ENCODE results near the gene EIF1.

DNA sequence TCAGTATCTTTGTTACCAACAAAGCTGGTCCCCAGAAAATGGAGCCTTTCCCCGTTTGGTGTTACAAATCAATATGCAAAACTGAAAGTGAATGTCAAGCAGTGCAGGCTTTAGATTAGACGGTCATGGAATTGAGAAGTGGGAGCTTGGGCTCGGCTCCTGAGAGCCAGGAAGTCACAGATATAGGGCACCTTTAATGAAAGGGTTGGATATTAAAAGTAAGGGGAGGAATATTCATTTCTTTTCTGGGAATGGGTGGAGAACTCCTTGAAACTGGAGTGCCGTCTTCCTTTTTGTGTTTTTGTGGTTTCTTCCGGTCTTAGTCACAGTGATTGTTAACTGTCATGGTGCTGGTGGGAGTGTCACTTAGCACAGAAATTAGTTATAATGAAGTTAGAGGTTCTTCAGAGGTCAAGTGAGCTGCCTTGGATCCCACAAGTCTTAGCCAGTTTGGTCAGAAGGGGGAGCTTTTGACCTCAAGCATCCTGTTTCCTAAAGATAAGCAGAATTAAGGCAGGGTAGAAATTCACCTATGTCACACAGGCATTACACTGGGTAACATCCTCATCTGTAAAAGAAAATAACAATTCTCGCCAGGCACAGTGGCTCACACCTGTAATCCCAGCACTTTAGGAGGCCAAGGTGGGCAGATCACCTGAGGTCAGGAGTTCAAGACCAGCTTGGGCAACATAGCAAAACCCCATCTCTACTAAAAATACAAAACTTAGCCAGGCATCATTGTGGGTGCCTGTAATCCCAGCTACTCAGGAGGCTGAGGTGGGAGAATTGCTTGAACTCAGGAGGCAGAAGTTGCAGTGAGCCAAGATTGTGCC is 9.6 kb upstream of the EIF1 start:
- TF ChIP-seq, protein P1, sequence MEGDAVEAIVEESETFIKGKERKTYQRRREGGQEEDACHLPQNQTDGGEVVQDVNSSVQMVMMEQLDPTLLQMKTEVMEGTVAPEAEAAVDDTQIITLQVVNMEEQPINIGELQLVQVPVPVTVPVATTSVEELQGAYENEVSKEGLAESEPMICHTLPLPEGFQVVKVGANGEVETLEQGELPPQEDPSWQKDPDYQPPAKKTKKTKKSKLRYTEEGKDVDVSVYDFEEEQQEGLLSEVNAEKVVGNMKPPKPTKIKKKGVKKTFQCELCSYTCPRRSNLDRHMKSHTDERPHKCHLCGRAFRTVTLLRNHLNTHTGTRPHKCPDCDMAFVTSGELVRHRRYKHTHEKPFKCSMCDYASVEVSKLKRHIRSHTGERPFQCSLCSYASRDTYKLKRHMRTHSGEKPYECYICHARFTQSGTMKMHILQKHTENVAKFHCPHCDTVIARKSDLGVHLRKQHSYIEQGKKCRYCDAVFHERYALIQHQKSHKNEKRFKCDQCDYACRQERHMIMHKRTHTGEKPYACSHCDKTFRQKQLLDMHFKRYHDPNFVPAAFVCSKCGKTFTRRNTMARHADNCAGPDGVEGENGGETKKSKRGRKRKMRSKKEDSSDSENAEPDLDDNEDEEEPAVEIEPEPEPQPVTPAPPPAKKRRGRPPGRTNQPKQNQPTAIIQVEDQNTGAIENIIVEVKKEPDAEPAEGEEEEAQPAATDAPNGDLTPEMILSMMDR (IDR thresholded peaks at IDR 0.05; ENCODE audit: low read depth, low read length, poor library complexity, severe bottlenecking) = no peak
- TF ChIP-seq EZH2phosphoT487 (IDR thresholded peaks at IDR 0.05; ENCODE audit: borderline replicate concordance, low read length) = no peak
